AG04449 (cell line): Measurements from ENCODE around the gene EVC.
"Not testable (repeated sequence)": the region's sequence is repeated elsewhere in the genome, so short reads cannot be mapped to it uniquely, and the experiment has no call there.

Experiments used
- CTCF ChIA-PET: fragments of 350-600 bp; formaldehyde crosslinking; extraction: SDS; loops from one replicate; lab custom pipeline; 2021; ENCODE audit warnings: antibody characterized with exemption; lab: Yijun Ruan, JAX
- POLR2A ChIA-PET: fragments of 400-600, 350-600 bp; formaldehyde crosslinking; extraction: SDS; loops from one replicate; lab custom pipeline; 2020; ENCODE audit warnings: antibody characterized with exemption, inconsistent platforms; lab: Yijun Ruan, JAX
- DNase-seq: peaks from one replicate; pipeline ENCODE4 v3.0.0-alpha.2; 2010; ENCODE audit warnings: low read depth, low spot score
- H3K4me3 ChIP-seq: 2 replicates; pipeline ENCODE4 v1.5.1; 2011; ENCODE audit warnings: low read depth, mild to moderate bottlenecking, control low read depth, low read length
- TF ChIP-seq, protein P1 (sequence below): IDR thresholded peaks from one replicate; pipeline ENCODE4 v1.5.1; 2011; ENCODE audit warnings: mild to moderate bottlenecking, moderate library complexity, low read length, control low read depth, inconsistent platforms; ENCODE audit not compliant: insufficient read depth; ENCODE audit errors: missing control alignments

The EVC gene

DNA sequence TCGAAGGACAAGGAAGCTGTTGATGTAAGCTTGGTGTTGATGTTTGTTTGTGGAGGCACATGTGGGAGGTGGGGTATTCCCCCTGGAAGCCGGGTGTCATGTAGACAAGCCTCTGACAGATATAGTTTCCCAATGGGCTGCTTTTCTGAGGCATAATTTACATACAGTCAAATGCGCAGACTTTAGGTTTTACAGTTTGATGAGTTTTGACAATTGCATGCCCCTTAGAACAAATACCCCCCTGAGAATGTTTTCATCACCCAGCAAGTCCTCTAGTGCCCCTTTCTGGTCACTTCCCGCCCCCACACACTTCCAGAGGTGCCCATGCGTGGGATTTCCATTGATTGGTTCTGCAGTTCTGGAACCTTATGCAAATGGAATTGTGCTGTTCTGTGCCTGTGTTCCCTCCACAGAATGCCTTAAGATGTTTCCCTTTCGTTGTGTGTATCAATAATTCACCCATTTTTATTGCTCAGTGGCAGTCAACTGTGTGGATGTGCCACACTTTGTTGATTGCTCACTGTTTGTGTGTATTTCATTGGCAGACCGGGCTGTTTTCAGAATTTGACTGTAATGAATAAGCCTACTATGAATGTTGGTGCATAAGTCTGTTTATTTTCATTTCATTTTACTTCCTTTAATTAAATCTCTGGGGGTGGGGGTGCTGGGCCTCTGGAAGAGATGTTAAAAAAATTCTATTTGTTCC is 8.5 kb downstream of the EVC start:
- no peak for DNase-seq
- ChIA-PET CTCF (interaction anchor here (0.6 to 1.4 kb wide), 3 partner anchors 11 to 16 kb away, joined by 3 read pairs; partner anchors contain the start of gene EVC2), POLR2A (no interaction called here)
- TF ChIP-seq, protein P1, sequence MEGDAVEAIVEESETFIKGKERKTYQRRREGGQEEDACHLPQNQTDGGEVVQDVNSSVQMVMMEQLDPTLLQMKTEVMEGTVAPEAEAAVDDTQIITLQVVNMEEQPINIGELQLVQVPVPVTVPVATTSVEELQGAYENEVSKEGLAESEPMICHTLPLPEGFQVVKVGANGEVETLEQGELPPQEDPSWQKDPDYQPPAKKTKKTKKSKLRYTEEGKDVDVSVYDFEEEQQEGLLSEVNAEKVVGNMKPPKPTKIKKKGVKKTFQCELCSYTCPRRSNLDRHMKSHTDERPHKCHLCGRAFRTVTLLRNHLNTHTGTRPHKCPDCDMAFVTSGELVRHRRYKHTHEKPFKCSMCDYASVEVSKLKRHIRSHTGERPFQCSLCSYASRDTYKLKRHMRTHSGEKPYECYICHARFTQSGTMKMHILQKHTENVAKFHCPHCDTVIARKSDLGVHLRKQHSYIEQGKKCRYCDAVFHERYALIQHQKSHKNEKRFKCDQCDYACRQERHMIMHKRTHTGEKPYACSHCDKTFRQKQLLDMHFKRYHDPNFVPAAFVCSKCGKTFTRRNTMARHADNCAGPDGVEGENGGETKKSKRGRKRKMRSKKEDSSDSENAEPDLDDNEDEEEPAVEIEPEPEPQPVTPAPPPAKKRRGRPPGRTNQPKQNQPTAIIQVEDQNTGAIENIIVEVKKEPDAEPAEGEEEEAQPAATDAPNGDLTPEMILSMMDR = no peak
- H3K4me3 ChIP-seq = no peak overlapping the region

DNA sequence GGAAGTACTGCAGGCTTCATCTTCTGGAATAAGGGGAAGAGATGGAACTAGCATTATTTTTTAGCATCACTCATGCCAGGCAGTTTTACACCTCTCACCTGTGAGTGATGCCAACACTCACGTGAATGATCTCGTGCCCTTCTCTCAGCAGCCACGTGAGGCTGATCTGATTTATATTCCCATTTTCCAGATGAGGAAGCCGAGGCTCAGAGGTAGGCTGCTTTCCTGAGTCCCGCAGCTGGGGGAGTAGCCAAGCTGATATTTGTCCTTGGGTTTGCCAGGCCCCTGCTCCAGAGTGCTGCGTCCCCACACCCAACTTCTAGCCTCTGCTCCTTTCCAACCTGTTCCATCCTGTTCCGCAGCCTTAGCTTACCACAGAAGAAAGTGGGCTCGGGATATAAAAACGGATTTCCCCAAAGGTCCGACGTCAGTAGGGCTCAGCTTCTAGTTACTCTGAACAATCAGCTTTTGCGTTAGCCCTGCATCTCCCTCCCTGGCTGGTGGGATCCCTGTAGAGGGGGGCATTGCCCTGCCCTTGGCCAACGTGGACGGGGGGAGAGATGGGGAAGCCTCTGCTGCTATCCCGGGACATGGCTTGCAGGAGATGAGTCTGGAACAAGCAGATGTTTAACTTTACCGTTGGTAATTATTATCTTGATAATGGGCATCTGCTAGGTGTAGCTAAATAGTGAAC is 9.3 kb downstream of the EVC start:
- TF ChIP-seq, protein P1 = no peak
- POLR2A ChIA-PET = interaction anchor here (0.8 kb wide), 1 partner anchor 28 kb away, joined by 3 read pairs; no protein-coding TSS in a partner anchor
- DNase-seq = no peak
- CTCF ChIA-PET = interaction anchor here (1.2 to 2.5 kb wide), 2 partner anchors 10 kb away, joined by 3 to 8 read pairs; no protein-coding TSS in a partner anchor
- H3K4me3 ChIP-seq = no peak overlapping the region

DNA sequence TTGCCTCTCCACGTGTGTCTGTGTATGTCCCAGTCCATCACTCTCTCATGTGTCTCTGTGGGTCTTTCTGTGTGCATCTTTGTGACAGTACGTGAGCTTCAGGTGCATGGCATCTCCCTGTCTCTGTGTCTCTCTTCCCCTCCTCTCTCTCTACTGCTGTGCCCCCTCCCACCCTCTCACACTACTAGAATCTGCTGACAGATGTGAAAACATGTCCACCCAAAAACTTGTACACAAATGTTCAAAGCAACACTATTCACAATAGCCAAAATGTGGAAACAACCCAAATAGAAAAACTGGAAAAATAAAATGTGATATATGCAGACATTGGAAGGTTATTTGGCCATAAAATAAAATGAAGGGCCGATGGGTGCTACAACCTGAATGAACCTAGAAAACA is 10.0 kb downstream of the EVC start:
- no peak overlapping the region for H3K4me3 ChIP-seq
- POLR2A ChIA-PET = no interaction called here
- TF ChIP-seq, protein P1 = no peak
- CTCF ChIA-PET = interaction anchor here (1.2 to 2.5 kb wide), 2 partner anchors 9 to 11 kb away, joined by 3 to 8 read pairs; no protein-coding TSS in a partner anchor
- DNase-seq = no peak

DNA sequence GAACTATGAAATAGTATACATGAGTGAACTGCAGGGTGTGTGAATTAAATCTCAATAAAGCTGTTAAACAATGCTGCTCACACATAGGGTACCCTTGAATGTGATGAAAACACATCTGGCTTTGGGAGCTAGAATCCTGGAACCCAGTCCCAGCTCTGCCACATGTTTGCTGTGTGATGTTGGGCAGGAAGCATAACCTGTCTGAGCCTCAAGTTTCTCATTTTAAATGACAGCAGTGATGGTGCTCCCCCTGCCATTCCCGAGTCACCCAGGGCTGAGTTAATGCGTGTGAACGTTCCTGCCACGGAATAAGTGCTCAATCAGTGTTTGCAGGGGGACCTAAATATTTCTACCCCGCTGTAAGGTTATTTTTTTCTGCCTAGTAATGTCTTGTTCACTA is 10.9 kb downstream of the EVC start:
- TF ChIP-seq, protein P1 = no peak
- POLR2A ChIA-PET = interaction anchor here (0.7 to 1.4 kb wide), 4 partner anchors 9 to 28 kb away, joined by 3 to 5 read pairs (median 4); no protein-coding TSS in a partner anchor
- no peak for DNase-seq
- H3K4me3 ChIP-seq = no peak overlapping the region
- CTCF ChIA-PET = interaction anchor here (0.9 to 2.5 kb wide), 4 partner anchors 12 to 672 kb away, joined by 3 to 8 read pairs (median 4); no protein-coding TSS in a partner anchor

DNA sequence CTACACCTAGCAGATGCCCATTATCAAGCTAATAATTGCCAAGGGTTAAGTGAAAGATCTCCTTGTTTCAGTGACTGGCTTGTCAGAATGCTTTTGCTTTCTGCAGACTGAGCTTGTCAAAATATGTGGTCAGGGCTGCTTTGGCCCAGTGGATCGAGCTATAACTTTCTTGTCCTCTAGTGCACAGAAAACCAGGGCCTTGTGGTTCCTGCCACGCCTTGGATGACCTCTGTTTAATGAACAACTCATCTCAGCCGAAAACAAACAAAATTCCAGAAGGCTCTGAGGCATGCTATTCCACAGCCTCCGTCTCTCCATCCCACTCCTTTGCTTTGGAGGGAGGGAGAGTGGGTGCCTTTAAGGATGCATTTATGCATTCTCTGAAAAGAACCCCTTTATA is 11.3 kb downstream of the EVC start:
- ChIA-PET POLR2A (interaction anchor here (0.7 to 1.4 kb wide), 4 partner anchors 9 to 27 kb away, joined by 3 to 5 read pairs (median 4); no protein-coding TSS in a partner anchor), CTCF (interaction anchor here (0.9 to 2.5 kb wide), 4 partner anchors 12 to 672 kb away, joined by 3 to 8 read pairs (median 4); no protein-coding TSS in a partner anchor)
- H3K4me3 ChIP-seq = no peak overlapping the region
- TF ChIP-seq, protein P1 = no peak
- DNase-seq = no peak

DNA sequence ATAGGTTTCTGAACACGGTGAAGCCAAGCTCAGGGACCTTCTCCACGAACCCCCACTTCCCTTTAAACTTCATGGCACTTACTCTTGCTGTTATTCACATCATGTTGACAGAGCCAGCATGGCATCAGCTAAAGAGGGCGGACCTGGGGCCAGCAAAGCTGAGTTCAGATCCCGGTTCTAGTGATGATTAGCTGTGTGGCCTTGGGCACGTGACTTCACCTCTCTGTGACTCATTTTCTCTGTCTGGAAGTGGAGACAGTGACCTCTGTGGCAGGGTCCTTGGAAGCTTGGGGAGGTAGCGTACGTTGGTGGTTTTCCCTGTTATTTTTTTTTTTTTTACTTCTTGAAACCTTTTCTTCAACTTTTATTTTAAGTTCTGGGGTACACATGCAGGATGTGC is 13.4 kb downstream of the EVC start:
- no peak for DNase-seq
- POLR2A ChIA-PET = interaction anchor here (1.0 kb wide), 1 partner anchor 11 kb away, joined by 3 read pairs; no protein-coding TSS in a partner anchor
- no peak overlapping the region for H3K4me3 ChIP-seq
- CTCF ChIA-PET = no interaction called here
- TF ChIP-seq, protein P1 = no peak

DNA sequence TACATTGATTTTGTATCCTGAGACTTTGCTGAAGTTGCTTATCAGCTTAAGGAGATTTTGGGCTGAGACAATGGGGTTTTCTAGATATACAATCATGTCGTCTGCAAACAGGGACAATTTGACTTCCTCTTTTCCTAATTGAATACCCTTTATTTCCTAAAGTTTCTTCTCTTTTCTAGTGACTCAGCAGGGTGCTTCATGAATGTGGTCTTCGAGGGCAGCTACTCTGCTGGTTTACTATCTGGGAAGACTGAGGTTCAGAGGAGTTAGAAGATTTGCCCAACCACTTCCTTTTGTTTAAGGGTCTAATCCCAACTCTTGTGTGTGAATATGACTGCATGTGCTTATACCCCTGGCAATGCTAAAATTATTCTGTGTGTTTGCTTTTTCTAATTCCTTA is 17.4 kb downstream of the EVC start:
- CTCF ChIA-PET = interaction anchor here (1.3 to 2.2 kb wide), 2 partner anchors 22 to 63 kb away, joined by 4 to 7 read pairs; no protein-coding TSS in a partner anchor
- DNase-seq, POLR2A ChIA-PET: not testable (repeated sequence)

More for the DNA sequence above, 17.4 kb downstream of the EVC start:
- H3K4me3 ChIP-seq = not testable (repeated sequence)
